Activated T-helper 1 cell treated with anti-CD3 and anti-CD28 coated beads, Interleukin-12 subunit alpha, Interleukin-12 subunit beta, Interleukin-2, Interleukin-4 antibody, amounts not matched to agents 30 ng/mL and 10 ng/mL and 1 ng/mL, durations not matched to agents 14 hours and 24 hours and 36 hours (primary cell): ENCODE results near the gene LIMS1. TPM values are rescaled to one million over a fixed set of nuclear protein-coding genes. Genes with fewer than 3 reads are reported as not detected.
"Not testable (repeated sequence)": the region's sequence is repeated elsewhere in the genome, so short reads cannot be mapped to it uniquely, and the experiment has no call there.

Source experiments
- DNase-seq: peaks from one replicate; pipeline ENCODE4 v3.0.0; 2021; ENCODE audit warnings: low spot score
- H3K27ac Mint-ChIP-seq: one replicate; pipeline ENCODE4 v1.8.0; 2021; ENCODE audit warnings: mild to moderate bottlenecking, mixed read lengths
- H3K27me3 Mint-ChIP-seq: one replicate; pipeline ENCODE4 v1.8.0; 2022; ENCODE audit warnings: mild to moderate bottlenecking, moderate library complexity, mixed read lengths; ENCODE audit not compliant: insufficient read depth
- H3K36me3 Mint-ChIP-seq: one replicate; pipeline ENCODE4 v1.8.0; 2021; ENCODE audit warnings: low read depth, mixed read lengths
- H3K4me1 Mint-ChIP-seq: one replicate; pipeline ENCODE4 v1.8.0; 2021; ENCODE audit warnings: low read depth, mixed read lengths
- H3K4me3 Mint-ChIP-seq: one replicate; pipeline ENCODE4 v1.8.0; 2021; ENCODE audit warnings: mild to moderate bottlenecking, moderate library complexity, mixed read lengths
- H3K9me3 Mint-ChIP-seq: one replicate; pipeline ENCODE4 v1.8.0; 2021; ENCODE audit warnings: mixed read lengths
- intact Hi-C: fragments of 100-400 bp; cut with micrococcal nuclease; formaldehyde crosslinking; loops from one replicate; pipeline ENCODE4 v1.15.1; 2024
- total RNA-seq: library from RNA; stranded (reverse); gene quantifications from 2 replicates; pipeline ENCODE4 v1.2.3, GENCODE V29; 2022

Gene LIMS1, protein sequence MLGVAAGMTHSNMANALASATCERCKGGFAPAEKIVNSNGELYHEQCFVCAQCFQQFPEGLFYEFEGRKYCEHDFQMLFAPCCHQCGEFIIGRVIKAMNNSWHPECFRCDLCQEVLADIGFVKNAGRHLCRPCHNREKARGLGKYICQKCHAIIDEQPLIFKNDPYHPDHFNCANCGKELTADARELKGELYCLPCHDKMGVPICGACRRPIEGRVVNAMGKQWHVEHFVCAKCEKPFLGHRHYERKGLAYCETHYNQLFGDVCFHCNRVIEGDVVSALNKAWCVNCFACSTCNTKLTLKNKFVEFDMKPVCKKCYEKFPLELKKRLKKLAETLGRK
- 69.6 and 70.0 TPM in 2 replicates for total RNA-seq

DNA sequence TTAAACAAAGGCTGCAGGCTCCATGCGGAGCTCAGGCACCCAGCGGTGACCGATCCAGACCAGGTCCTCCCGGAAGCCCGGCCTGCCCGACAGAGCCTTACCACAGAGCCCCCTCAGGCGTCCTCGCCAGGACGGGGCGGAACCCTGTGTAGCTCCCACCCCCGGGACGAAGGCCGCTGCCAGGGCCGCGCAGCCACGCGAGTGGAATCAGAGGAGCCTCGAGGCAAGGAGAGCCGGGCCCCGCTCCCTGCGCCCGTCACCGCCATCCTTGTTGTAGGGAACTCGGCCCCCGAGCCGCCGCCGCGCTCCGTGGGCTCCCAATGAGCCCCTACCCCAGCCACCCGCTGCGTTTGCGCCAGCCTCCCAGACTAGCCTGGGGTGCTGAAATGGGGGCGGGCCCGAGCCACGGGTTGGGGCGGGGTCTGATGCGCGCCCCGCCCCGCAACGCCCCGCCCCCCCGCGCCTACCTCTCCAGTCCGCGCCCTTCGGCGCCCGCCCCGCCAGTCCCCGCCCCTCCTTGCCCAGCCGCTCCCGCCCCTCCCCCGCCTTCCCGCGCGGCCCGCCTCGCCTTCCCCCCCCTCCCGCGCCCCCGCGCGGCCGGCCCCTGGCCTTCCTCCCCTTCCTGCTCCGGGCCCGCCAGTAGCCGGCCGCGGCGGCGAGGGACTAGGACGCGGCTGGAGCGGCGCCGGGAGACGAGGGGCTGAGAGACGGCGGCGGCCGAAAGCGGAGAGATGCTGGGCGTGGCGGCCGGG, at the start of gene LIMS1:
TSS of gene LIMS1 (plus strand) at position 639 of the 752 bp plus-strand sequence. CDS start at position 732, 93 bp downstream.
- H3K27ac Mint-ChIP-seq, result peak within 1 kb of the TSS; percentile 97
- H3K4me1 Mint-ChIP-seq, result peaks cover 65% of the 10 kb centered on the region
- peak; percentile 76 for DNase-seq
- H3K4me3 Mint-ChIP-seq, result peak within 1 kb of the TSS; percentile 96
- no peaks in the 10 kb centered on the region for H3K36me3 Mint-ChIP-seq
- peaks cover 2% of the 10 kb centered on the region for H3K27me3 Mint-ChIP-seq
- H3K9me3 Mint-ChIP-seq, result no peaks in the 10 kb centered on the region
- intact Hi-C loops, result loop anchor here (1.0 to 5.0 kb wide), 7 partner anchors 31 to 253 kb away; partner anchors contain the start of genes CCDC138, GCC2 and RANBP2

DNA sequence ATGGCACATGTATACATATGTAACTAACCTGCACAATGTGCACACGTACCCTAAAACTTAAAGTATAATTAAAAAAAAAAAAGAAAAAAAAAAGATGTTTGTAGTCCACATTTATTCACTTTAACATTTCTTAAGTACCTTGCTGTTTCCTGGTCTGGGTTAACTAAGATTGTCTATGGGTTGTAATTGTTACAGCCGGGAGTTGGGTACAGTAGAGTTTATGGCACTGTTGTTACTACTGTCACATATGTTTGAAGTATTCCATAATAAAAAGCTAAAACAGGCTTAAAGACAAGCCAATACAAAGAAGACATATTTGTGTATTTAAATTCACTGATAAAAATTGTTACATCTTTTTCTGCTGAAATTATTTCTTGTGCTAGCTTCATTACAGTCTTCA, 49.0 kb upstream of the LIMS1 start:
- no peaks in the 10 kb centered on the region for H3K27me3 Mint-ChIP-seq
- H3K36me3 Mint-ChIP-seq, result peaks cover 34% of the 10 kb centered on the region
- intact Hi-C loops, result no loop called here
- DNase-seq, result no peak
- H3K4me1 Mint-ChIP-seq, result no peaks in the 10 kb centered on the region
- H3K27ac Mint-ChIP-seq, result no peak overlapping the region
- no peaks in the 10 kb centered on the region for H3K9me3 Mint-ChIP-seq
- H3K4me3 Mint-ChIP-seq, result no peak overlapping the region

DNA sequence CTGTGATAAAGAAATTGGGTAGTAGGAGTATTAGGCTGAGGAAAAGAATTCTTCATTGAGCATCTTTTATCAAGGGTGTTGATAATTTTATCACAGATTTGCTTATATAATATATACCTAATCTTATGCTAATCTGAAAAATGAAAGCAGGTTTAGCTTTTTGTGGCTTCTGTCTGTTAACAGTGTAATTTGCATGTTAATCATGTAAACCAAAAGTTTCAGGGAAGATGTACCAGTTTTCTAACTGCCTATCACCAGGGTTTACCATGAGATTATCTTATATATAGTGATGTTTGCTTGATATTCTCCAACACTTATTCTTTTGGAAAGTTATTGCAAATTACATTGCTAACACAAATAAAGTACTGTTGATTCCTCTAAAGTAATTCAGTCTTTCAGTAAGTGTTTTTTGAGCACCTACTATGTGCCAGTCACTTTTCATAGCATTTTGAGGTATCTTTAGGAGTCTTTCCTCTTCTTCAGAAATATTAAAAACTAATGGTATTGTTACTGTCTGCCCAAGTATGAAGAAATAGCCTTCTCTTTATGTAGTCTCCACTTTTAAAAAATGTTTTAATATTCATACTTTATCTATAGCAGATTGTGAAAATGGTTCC, 43.7 kb upstream of the LIMS1 start:
- Mint-ChIP-seq H3K4me3 (no peak overlapping the region), H3K4me1 (peaks cover 6% of the 10 kb centered on the region), H3K27ac (no peak overlapping the region), H3K9me3 (no peaks in the 10 kb centered on the region), H3K36me3 (peaks cover 32% of the 10 kb centered on the region), H3K27me3 (no peaks in the 10 kb centered on the region)
- DNase-seq, result no peak
- intact Hi-C loops, result loop anchor here (5.0 kb wide), 1 partner anchor 92 kb away; no protein-coding TSS in a partner anchor

DNA sequence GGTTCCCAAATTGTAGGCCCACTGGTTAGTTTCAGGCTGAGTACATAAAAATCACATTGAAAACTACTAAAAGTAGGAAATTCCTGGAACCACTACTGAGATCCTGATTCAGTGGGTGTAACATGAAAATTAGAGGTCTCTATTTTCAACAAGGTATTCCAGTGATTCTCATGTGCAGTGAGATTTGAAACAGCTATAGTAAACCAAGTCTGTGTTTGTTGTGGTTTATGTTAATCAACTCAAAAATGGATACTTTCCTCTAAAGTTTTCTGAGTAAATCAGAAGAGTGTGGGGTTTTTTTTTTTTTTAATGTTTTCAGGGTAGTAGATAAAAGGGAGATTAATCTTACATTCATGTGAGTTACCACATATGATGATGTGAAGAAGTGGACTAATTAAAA, 42.4 kb upstream of the LIMS1 start:
- no peak overlapping the region for H3K4me3 Mint-ChIP-seq
- intact Hi-C loops, result loop anchor here (5.0 kb wide), 1 partner anchor 90 kb away; no protein-coding TSS in a partner anchor
- peaks cover 6% of the 10 kb centered on the region for H3K4me1 Mint-ChIP-seq
- no peaks in the 10 kb centered on the region for H3K27me3 Mint-ChIP-seq
- H3K9me3 Mint-ChIP-seq, result no peaks in the 10 kb centered on the region
- H3K27ac Mint-ChIP-seq, result no peak overlapping the region
- DNase-seq, result no peak
- peaks cover 34% of the 10 kb centered on the region for H3K36me3 Mint-ChIP-seq

DNA sequence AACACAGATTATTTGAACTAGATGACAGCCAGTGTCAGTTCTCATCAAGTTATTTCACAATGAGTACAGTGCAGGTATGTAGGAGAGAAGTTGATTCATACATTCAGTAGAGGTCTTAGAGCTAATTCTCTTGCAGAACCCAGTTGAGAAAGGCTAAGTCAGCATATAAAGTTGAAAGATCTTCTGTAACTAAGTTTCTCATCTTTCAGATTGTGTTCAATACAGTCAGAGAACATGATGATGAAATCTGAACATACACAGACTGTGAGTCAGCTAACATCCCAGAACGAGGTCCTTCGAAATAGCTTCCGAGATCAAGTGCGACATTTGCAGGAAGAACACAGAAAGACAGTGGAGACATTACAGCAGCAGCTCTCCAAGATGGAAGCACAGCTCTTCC, 41.9 kb upstream of the LIMS1 start:
- Mint-ChIP-seq H3K4me3 (no peak overlapping the region), H3K27ac (no peak overlapping the region), H3K36me3 (peaks cover 34% of the 10 kb centered on the region), H3K9me3 (no peaks in the 10 kb centered on the region), H3K27me3 (no peaks in the 10 kb centered on the region), H3K4me1 (peaks cover 6% of the 10 kb centered on the region)
- intact Hi-C loops, result loop anchor here (5.0 kb wide), 1 partner anchor 90 kb away; no protein-coding TSS in a partner anchor
- no peak for DNase-seq

DNA sequence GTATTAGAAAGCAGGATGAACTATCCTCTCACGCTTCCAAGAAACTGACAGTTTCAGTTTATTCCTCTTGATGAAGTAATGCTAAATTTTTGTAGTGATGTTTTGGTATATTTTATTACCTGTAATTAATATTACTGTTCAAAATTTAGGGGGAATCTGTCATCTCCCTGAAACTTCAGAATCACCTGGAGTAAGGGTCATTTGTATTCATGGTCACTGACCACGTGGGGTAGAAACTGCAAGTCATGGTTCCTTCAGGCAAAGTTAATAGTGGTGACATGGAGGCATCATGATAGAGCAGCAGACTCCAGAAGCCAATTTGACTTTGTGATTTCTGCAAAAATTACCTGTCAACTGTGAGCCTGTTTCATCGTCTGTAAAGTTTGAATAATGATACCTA, 38.1 kb upstream of the LIMS1 start:
- H3K36me3 Mint-ChIP-seq, result peaks cover 37% of the 10 kb centered on the region
- H3K4me3 Mint-ChIP-seq, H3K9me3 Mint-ChIP-seq, H3K4me1 Mint-ChIP-seq, H3K27ac Mint-ChIP-seq, DNase-seq, intact Hi-C loops, H3K27me3 Mint-ChIP-seq: not testable (repeated sequence)

DNA sequence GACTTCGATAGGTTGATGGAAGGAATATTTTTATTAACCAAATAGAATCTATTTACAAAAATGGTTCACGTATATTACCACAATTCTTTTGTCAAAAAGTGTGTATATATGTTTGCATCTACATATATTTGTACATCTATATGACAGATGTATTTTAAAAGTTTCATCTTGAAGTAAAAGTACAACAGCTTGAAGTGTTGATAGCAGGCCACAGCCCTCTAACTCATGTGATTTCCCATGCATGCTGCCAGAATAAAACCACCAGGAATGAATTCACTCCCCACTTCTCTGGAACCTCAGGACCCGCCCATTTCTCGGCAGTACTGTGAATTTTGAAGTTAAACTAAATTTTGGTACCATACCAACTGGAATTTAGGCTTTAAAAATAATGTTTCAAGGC, 26.6 kb upstream of the LIMS1 start:
- intact Hi-C loops, H3K4me1 Mint-ChIP-seq, DNase-seq, H3K27me3 Mint-ChIP-seq, H3K9me3 Mint-ChIP-seq, H3K4me3 Mint-ChIP-seq, H3K27ac Mint-ChIP-seq: not testable (repeated sequence)
- peaks cover 30% of the 10 kb centered on the region for H3K36me3 Mint-ChIP-seq

DNA sequence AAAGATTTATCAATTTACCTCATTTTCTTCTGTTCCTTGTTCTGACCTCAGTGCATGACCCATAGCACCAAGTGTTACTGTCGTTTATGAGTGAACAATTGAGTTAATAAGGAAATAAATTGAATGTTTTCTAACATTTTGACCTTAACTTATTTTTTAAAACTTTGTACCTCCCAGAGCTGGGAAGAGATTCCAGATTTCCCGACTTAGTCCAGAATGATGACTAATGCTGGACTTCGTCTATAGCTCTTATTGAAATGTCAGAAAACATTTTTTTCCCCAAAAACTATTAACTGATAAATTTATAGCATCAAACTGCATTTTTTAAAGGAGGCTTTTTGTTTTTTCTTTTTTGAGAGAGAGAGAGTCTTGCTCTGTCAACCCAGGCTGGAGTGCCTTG, 21.8 kb upstream of the LIMS1 start:
- intact Hi-C loops, H3K4me3 Mint-ChIP-seq, H3K4me1 Mint-ChIP-seq, H3K36me3 Mint-ChIP-seq, H3K27ac Mint-ChIP-seq, H3K27me3 Mint-ChIP-seq, H3K9me3 Mint-ChIP-seq, DNase-seq: not testable (repeated sequence)

DNA sequence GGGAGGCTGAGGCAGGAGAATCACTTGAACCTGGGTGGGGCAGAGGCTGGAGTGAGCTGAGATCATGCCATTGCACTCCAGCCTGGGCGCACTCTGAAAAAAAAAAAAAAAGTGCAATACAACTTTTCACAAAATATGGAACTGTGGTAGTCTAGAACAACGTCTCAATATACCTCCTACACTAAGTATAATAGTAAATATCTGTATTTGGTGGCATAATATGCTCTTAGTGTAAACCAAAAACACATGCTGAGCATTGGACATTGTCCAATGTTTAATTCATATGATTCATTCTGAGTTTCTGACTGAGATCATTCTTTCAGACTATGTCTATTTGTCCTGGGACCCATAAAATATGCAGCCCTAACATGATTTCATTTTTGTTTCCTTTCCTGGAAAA, 19.8 kb upstream of the LIMS1 start:
- intact Hi-C loops, H3K27me3 Mint-ChIP-seq, H3K4me1 Mint-ChIP-seq, DNase-seq, H3K4me3 Mint-ChIP-seq, H3K36me3 Mint-ChIP-seq, H3K27ac Mint-ChIP-seq: not testable (repeated sequence)
- peaks cover 19% of the 10 kb centered on the region for H3K9me3 Mint-ChIP-seq

DNA sequence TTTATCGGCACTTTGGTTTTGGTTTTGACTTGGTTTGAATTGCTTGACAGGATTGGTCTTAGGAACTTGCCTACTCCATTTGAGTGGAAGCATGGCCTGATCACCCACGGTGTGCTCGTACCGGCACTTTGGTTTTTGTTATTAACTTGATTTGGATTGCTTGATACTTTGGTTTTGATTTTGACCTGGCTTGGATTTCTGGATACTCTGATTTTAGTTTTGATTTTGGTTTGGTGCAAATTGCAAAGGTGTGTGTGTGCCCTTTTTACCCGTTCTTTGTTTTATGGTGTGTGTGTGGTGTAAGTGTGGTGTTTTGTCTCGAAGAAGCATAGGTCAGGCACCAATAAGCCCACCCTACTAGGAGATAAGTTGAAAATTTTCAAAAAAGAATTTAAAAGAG, 9.6 kb upstream of the LIMS1 start:
- H3K27ac Mint-ChIP-seq, H3K36me3 Mint-ChIP-seq, intact Hi-C loops, H3K9me3 Mint-ChIP-seq, H3K4me3 Mint-ChIP-seq, H3K27me3 Mint-ChIP-seq, DNase-seq: not testable (repeated sequence)
- H3K4me1 Mint-ChIP-seq, result peaks cover 13% of the 10 kb centered on the region

DNA sequence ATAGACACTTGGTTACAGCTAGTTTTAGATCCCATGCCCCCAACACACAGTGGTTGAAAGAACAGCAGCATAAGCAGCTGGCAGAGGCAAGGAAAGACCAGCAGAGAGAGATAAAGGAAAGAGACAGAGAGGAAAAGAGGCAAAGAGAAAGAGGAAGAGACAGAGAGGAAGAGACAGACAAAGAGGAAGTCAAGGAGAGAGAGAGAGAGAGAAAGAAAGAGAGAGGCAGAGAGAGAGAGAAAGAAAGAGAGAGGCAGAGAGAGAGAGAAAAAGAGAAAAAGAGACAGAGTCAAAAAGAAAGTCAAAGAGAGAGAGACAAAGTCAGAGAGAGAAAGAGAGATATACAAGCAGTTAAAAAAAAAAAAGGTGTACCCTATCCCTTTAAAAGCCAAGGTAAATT, 9.0 kb upstream of the LIMS1 start:
- H3K27me3 Mint-ChIP-seq, H3K36me3 Mint-ChIP-seq, intact Hi-C loops, H3K4me3 Mint-ChIP-seq, DNase-seq, H3K9me3 Mint-ChIP-seq: not testable (repeated sequence)
- Mint-ChIP-seq H3K27ac (peak overlapping the region; percentile 2), H3K4me1 (peaks cover 18% of the 10 kb centered on the region)

DNA sequence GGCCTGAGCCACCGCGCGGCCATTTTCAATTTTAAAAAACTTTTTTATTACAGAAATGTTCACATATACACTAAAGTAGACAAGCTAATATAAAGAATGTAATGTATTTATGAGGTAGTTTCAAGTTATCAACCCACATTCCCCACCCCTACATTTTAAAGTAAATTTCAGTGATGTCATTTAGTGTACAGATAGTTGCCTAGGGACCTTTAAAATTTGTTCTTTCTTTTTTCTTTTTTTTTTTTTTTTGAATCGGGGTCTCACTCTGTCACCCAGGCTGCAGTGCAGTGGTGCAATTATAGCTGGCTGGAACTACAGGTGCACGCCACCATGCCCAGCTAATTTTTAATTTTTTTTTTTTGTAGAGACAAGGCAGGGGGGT, 2.6 kb upstream of the LIMS1 start:
- no peak for DNase-seq
- Mint-ChIP-seq H3K27ac (peak overlapping the region; percentile 83), H3K27me3 (peaks cover 2% of the 10 kb centered on the region), H3K9me3 (no peaks in the 10 kb centered on the region), H3K4me1 (peaks cover 43% of the 10 kb centered on the region), H3K36me3 (peaks cover 2% of the 10 kb centered on the region), H3K4me3 (peak overlapping the region; percentile 77)
- intact Hi-C loops, result loop anchor here (5.0 kb wide), 3 partner anchors 91 to 256 kb away; partner anchors contain the start of gene CCDC138
